Nephron (organoid): ENCODE data around the gene IGFBP5.

Source experiments
- H3K27ac Mint-ChIP-seq, 3 experiments: 2 replicates each; pipeline ENCODE4 v1.8.0; 2020; ENCODE audit warnings: mixed read lengths in 3 of 3, mild to moderate bottlenecking in 2 of 3, moderate library complexity in 1 of 3
- H3K27me3 Mint-ChIP-seq: 2 replicates; pipeline ENCODE4 v1.8.0; 2021; ENCODE audit warnings: low read depth, mild to moderate bottlenecking, moderate library complexity, mixed read lengths
- H3K36me3 Mint-ChIP-seq: 2 replicates; pipeline ENCODE4 v1.8.0; 2020; ENCODE audit warnings: low read depth, mixed read lengths
- H3K4me1 Mint-ChIP-seq: 2 replicates; pipeline ENCODE4 v1.8.0; 2020; ENCODE audit warnings: mixed read lengths
- H3K4me3 Mint-ChIP-seq, 3 experiments: 2 replicates each; pipeline ENCODE4 v1.8.0; 2020; ENCODE audit warnings: mild to moderate bottlenecking in 3 of 3, mixed read lengths in 3 of 3, moderate library complexity in 2 of 3
- H3K9me3 Mint-ChIP-seq: 2 replicates; pipeline ENCODE4 v1.8.0; 2020; ENCODE audit warnings: mixed read lengths
- CTCF ChIP-seq, 3 experiments: fragments of 200-600 bp; sonication (generic); IDR thresholded peaks; one replicate each; pipeline ENCODE4 v1.5.0; 2021; ENCODE audit warnings: antibody characterized with exemption in 3 of 3; ENCODE audit not compliant: unreplicated experiment in 3 of 3

IGFBP5 gene

DNA sequence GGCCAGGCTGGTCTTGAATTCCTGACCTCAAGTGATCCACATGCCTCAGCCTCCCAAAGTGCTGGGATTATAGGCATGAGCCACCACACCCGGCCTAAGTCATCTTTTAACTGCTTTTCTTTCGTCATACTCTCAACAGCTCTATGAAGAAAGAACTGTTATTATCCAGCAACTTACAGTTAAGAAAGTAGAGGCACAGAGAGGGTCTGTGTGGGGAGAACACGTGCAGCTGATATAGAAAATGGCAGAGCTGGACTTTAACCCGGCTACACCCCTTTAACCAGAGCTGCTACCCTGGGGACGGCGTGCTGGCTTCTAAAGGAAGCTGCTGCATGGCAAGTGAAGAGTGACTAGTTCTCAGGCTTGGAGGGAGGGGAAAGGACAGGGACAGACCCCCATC lies 36.6 kb downstream of the IGFBP5 start:
- Mint-ChIP-seq H3K27me3 (no peaks in the 10 kb centered on the region), H3K4me3 (no peak overlapping the region), H3K36me3 (peaks cover 48% of the 10 kb centered on the region), H3K4me1 (peaks cover 24% of the 10 kb centered on the region), H3K27ac (peak overlapping the region; percentile 73 to 80 (median 78)), H3K9me3 (no peaks in the 10 kb centered on the region)
- no peak for TF ChIP-seq CTCF (IDR thresholded peaks at IDR 0.05; ENCODE audit: unreplicated experiment in 3 of 3)

DNA sequence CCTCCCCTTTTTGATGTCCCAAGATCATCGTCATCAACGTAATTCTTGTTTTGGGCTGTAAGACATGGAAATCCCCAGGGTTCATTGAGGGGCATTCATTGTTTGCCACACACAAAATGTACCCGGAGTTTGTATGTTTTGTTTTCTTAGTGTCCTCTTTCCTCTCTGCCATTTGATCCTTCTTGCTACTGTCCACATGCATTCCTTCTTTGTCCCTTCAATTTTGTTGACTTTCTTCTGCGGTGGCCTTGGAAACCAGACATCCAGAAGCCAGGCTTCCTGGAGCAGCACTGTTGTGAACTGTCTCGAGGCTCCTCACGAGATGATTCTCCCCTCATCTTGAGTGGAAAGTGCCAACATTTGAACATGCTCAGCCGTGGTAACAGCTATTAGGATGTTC lies 37.4 kb downstream of the IGFBP5 start:
- peaks cover 51% of the 10 kb centered on the region for H3K36me3 Mint-ChIP-seq
- no peak overlapping the region for H3K4me3 Mint-ChIP-seq

DNA sequence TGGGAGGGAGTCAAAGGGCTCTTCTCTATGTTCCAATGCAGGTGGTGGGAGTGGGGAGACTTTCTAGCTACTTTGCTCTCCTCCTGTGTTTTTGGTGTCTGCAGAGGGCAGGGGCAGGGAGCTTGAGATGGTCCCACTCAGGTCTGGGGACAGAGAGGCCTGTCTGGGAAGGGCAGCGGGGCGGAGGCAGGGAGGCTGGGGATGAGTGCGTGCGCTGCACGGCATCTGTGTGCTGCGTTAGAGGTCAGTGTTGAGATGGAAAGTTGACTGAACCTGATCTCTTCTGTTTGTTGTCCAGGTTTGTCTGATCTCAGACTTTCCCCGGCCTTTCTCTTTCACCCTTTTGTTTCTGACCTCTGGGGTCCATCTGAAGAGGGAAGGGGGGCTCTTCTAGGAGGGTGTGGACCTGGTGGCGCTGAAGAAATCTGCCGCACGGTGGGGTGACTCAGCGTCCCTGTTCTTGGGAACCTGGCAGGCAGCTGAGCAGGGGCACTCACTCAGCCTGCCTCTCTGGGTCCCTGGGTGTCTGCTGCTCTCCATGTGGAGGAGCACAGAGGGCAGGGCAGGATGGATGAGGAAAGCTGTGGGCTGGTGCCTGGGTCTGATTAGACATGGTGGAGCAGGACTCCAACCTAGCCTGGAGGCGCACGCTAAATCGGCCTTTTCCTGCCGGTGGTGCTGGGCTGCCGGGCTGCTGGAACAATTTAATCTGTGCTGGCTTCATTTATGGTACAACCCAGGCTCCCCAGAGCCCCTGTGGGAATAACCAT lies 38.1 kb downstream of the IGFBP5 start:
- H3K4me3 Mint-ChIP-seq = no peak overlapping the region
- no peak for TF ChIP-seq CTCF (IDR thresholded peaks at IDR 0.05; ENCODE audit: unreplicated experiment in 3 of 3)
- H3K9me3 Mint-ChIP-seq = no peaks in the 10 kb centered on the region
- H3K27me3 Mint-ChIP-seq = no peaks in the 10 kb centered on the region
- H3K4me1 Mint-ChIP-seq = peaks cover 39% of the 10 kb centered on the region
- H3K27ac Mint-ChIP-seq = peak overlapping the region in 1 of 3 experiments; percentile 6
- peaks cover 48% of the 10 kb centered on the region for H3K36me3 Mint-ChIP-seq

More for the DNA sequence above, 37.4 kb downstream of the IGFBP5 start:
- no peak for TF ChIP-seq CTCF (IDR thresholded peaks at IDR 0.05; ENCODE audit: unreplicated experiment in 3 of 3)
- Mint-ChIP-seq H3K4me1 (peaks cover 31% of the 10 kb centered on the region), H3K27ac (peak overlapping the region in 2 of 3 experiments; percentile 6 to 12), H3K27me3 (no peaks in the 10 kb centered on the region), H3K9me3 (no peaks in the 10 kb centered on the region)

DNA sequence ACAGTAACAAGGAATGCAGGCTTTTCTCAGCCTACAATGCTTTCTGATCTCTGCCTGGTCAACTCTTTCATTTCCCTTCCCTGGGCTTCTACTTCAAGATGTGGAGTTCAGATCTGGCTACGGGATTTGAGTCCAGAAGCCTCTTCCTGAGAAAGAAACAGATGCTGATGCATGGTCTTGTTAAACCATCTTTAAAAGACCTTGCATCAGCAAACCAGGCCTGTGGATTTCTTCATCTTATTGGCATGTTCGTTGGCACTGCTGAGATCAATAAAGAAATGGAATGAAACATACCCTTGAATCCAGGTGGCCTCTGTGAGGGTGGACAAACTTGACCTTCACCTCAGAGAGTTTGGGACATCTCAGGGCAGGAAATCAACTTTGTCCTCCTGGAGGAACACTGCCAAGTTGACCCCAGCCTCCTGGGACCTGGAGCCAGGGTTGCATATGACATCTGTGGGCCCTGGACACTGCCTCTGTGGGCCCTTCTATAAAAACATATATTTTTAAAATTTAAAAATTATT lies 40.8 kb downstream of the IGFBP5 start:
- Mint-ChIP-seq H3K4me3 (no peak overlapping the region), H3K4me1 (peaks cover 53% of the 10 kb centered on the region), H3K27me3 (no peaks in the 10 kb centered on the region), H3K27ac (peak overlapping the region in 2 of 3 experiments; percentile 36 to 59), H3K9me3 (no peaks in the 10 kb centered on the region), H3K36me3 (peaks cover 27% of the 10 kb centered on the region)
- no peak for TF ChIP-seq CTCF (IDR thresholded peaks at IDR 0.05; ENCODE audit: unreplicated experiment in 3 of 3)

- Mint-ChIP-seq H3K27me3 (no peaks in the 10 kb centered on the region), H3K36me3 (peaks cover 21% of the 10 kb centered on the region), H3K4me1 (peaks cover 52% of the 10 kb centered on the region), H3K4me3 (no peak overlapping the region), H3K9me3 (no peaks in the 10 kb centered on the region), H3K27ac (peak overlapping the region; percentile 7 to 88 (median 36))
- no peak for TF ChIP-seq CTCF (IDR thresholded peaks at IDR 0.05; ENCODE audit: unreplicated experiment in 3 of 3)
Observed at GRCh38 chr2:216653931-216654365, 41.4 kb downstream of the IGFBP5 start.
